Fibroblast of skin of back (primary cell): ENCODE data around the gene CTNNBL1.

Experiments
- DNase-seq: peaks from one replicate; pipeline ENCODE4 v3.0.0-alpha.2; 2013

CTNNBL1 gene

GRCh38 chr20:37880726-37881591, 187.1 kb downstream of the CTNNBL1 start:
- DNase-seq: peak; percentile 5

GRCh38 chr20:37881601-37882343, 187.9 kb downstream of the CTNNBL1 start:
- no peak for DNase-seq

- DNase-seq: no peak
Measured at GRCh38 chr20:37882961-37883712, 189.3 kb downstream of the CTNNBL1 start.

GRCh38 chr20:37885042-37885441, 191.2 kb downstream of the CTNNBL1 start:
- no peak for DNase-seq

GRCh38 chr20:37885593-37886503, 192.0 kb downstream of the CTNNBL1 start:
- no peak for DNase-seq

- DNase-seq: no peak
Measured at GRCh38 chr20:37886851-37887297, 193.0 kb downstream of the CTNNBL1 start.

- no peak for DNase-seq
Measured at GRCh38 chr20:37888641-37889040, 194.8 kb downstream of the CTNNBL1 start.

GRCh38 chr20:37890108-37890507, 196.3 kb downstream of the CTNNBL1 start:
- no peak for DNase-seq

GRCh38 chr20:37890643-37891042, 196.8 kb downstream of the CTNNBL1 start:
- DNase-seq: no peak

- no peak for DNase-seq
Measured at GRCh38 chr20:37892001-37892400, 198.2 kb downstream of the CTNNBL1 start.

GRCh38 chr20:37893566-37894241, 199.9 kb downstream of the CTNNBL1 start:
- no peak for DNase-seq

GRCh38 chr20:37894454-37894853, 200.6 kb downstream of the CTNNBL1 start:
- DNase-seq: no peak

GRCh38 chr20:37895166-37895565, 201.3 kb downstream of the CTNNBL1 start:
- no peak for DNase-seq

GRCh38 chr20:37896932-37897548, 203.2 kb downstream of the CTNNBL1 start:
- DNase-seq: peak; percentile 63

- DNase-seq: peak; percentile 28
Measured at GRCh38 chr20:37898233-37899104, 204.6 kb downstream of the CTNNBL1 start.

- DNase-seq: peak; percentile 59
Measured at GRCh38 chr20:37899105-37900045, 205.5 kb downstream of the CTNNBL1 start.

- DNase-seq: peak; percentile 15
Measured at GRCh38 chr20:37901240-37901639, 207.4 kb downstream of the CTNNBL1 start.
